ENCODE data around the gene ACAA2. TPM values are rescaled to one million over a fixed set of nuclear protein-coding genes. Genes with fewer than 3 reads are reported as not detected.
A peak's percentile ranks its signal among the peaks of the same experiment; 100 is the strongest.

ACAA2 gene
- total and polyA plus RNA-seq, 10 of the 15 experiments (the other 5 are each of a cell fraction or from before 2014, with no cell fraction given): 43.1 to 134 (median 64.6) TPM

GRCh38 chr18:49814147-49814499, 790 bp upstream of the ACAA2 start:
- Histone ChIP-seq H3K4me1 (ENCODE audit: control insufficient read depth, insufficient read depth, low read length) (peaks cover under 1% of the 10 kb centered on the region), H2AFZ (ENCODE audit: control insufficient read depth, low read depth, low read length) (peak overlapping the region; percentile 96), H3K9me3 (replicated peaks; ENCODE audit: control insufficient read depth, insufficient read depth, low read length) (peaks cover 3% of the 10 kb centered on the region; the same call in 2 of the 3 replicates), H4K20me1 (ENCODE audit: control insufficient read depth, insufficient read depth) (no peaks in the 10 kb centered on the region), H3K79me2 (ENCODE audit: control insufficient read depth, insufficient read depth, low read length) (peaks cover 21% of the 10 kb centered on the region), H3K27me3 (replicated peaks in 1 of 2; ENCODE audit: control insufficient read depth in 2 of 2, insufficient read depth in 2 of 2, low read length in 1 of 2) (no peaks in the 10 kb centered on the region), H3K4me2 (ENCODE audit: control insufficient read depth, insufficient read depth) (peak overlapping the region; percentile 26), H3K36me3 (ENCODE audit: control insufficient read depth in 2 of 2, insufficient read depth in 2 of 2, low read length in 1 of 2) (no peaks in the 10 kb centered on the region), H3K9ac (ENCODE audit: control insufficient read depth, insufficient read depth, low read length) (peak overlapping the region; percentile 77), H3K4me3 (peak overlapping the region; percentile 95), H3K27ac (ENCODE audit: control insufficient read depth, insufficient read depth) (peak overlapping the region; percentile 94)
- DNase-seq (ENCODE audit: low read depth, low spot score): no peak
- WGBS (ENCODE audit: insufficient coverage, insufficient replicate concordance, low lambda C conversion rate, missing lambda C conversion rate): under 1% methylated on average over 24 of the region's 24 CpGs
- ATAC-seq: peak; percentile 41
- no peak for TF ChIP-seq REST (IDR thresholded peaks at IDR 0.05; ENCODE audit: low read depth, low read length)
- TF ChIP-seq MEF2B (IDR thresholded peaks at IDR 0.05; ENCODE audit: partially characterized antibody, poor library complexity, severe bottlenecking): no peak
- TF ChIP-seq POLR2AphosphoS2 (IDR thresholded peaks at IDR 0.05; ENCODE audit: low read depth, low read length): no peak
- TF ChIP-seq PAX5 (IDR thresholded peaks at IDR 0.05; ENCODE audit: borderline replicate concordance, low read depth, low read length): no peak
- no peak for TF ChIP-seq CHD2 (IDR thresholded peaks at IDR 0.05; ENCODE audit: borderline replicate concordance, low read depth, low read length)
- no peak for TF ChIP-seq PML (IDR thresholded peaks at IDR 0.05; ENCODE audit: low read length)
- no peak for TF ChIP-seq ETV6 (conservative IDR thresholded peaks at IDR 0.05 in 1 of 2, IDR thresholded peaks at IDR 0.05 in 1 of 2; ENCODE audit: borderline replicate concordance in 1 of 2, low read depth in 1 of 2)
- TF ChIP-seq STAT3 (IDR thresholded peaks at IDR 0.05; ENCODE audit: low read depth, low read length): no peak
- TF ChIP-seq RFX5 (IDR thresholded peaks at IDR 0.05; ENCODE audit: low read depth, low read length): no peak
- no peak for TF ChIP-seq CEBPB (IDR thresholded peaks at IDR 0.05; ENCODE audit: borderline replicate concordance in 1 of 2, low read depth in 2 of 2, low read length in 2 of 2)
- no peak for TF ChIP-seq HDGF (IDR thresholded peaks at IDR 0.05)
- TF ChIP-seq BACH1 (IDR thresholded peaks at IDR 0.05; ENCODE audit: borderline replicate concordance): no peak
- no peak for TF ChIP-seq MTA2 (IDR thresholded peaks at IDR 0.05; ENCODE audit: low read depth)
- TF ChIP-seq ELK1 (IDR thresholded peaks at IDR 0.05; ENCODE audit: low read depth, low read length): 0 out of 2 replicates have a peak, but pooled peaks have one; percentile 3
- no peak for TF ChIP-seq ATF7 (IDR thresholded peaks at IDR 0.05; ENCODE audit: low read depth)
- TF ChIP-seq SRF (IDR thresholded peaks at IDR 0.05; ENCODE audit: low read depth in 2 of 2, low read length in 2 of 2): peak in 1 of 2 experiments; percentile 55; a peak in 1 of 4 replicates
- no peak for TF ChIP-seq CBX5 (IDR thresholded peaks at IDR 0.05; ENCODE audit: low read depth)
- 0 out of 2 replicates have a peak, but pooled peaks have one; percentile 32 for TF ChIP-seq CREB1 (IDR thresholded peaks at IDR 0.05; ENCODE audit: low read depth)
- no peak for TF ChIP-seq BRCA1 (IDR thresholded peaks at IDR 0.05; ENCODE audit: low read depth, low read length)
- TF ChIP-seq RB1 (IDR thresholded peaks at IDR 0.05; ENCODE audit: borderline replicate concordance): no peak
- no peak for TF ChIP-seq SMC3 (IDR thresholded peaks at IDR 0.05; ENCODE audit: borderline replicate concordance, low read length)
- no peak for TF ChIP-seq ZNF274 (IDR thresholded peaks at IDR 0.05; ENCODE audit: insufficient read depth, insufficient read length)
- SMC1A ChIA-PET (ENCODE audit: uncharacterized antibody, unreplicated experiment): interaction anchor here (0.7 kb wide), 1 partner anchor 146 kb away, joined by 3 read pairs; no protein-coding TSS in a partner anchor
- in situ Hi-C loops (cut with MboI) (no loop called here), intact Hi-C loops (cut with micrococcal nuclease; ENCODE audit: unreplicated experiment) (no loop called here)
- POLR2A ChIA-PET: interaction anchor here (0.9 kb wide), 1 partner anchor 8 kb away, joined by 4 read pairs; no protein-coding TSS in a partner anchor
- BruUV-seq (replicated peaks): TSS peak; percentile 100
- RAD21 ChIA-PET (ENCODE audit: unreplicated experiment): interaction anchor here (0.6 to 1.0 kb wide), 2 partner anchors 26 to 46 kb away, joined by 3 to 4 read pairs; no protein-coding TSS in a partner anchor
- no peak for FAIRE-seq
- CTCF ChIA-PET: no interaction called here
